GM20431 (cell line): ENCODE measurements around the gene ZNF41.
"Not testable (repeated sequence)": the region's sequence is repeated elsewhere in the genome, so short reads cannot be mapped to it uniquely, and the experiment has no call there.

Source experiments
- in situ Hi-C: fragments of 300-500 bp; cut with MseI, MboI; formaldehyde crosslinking; loops from one replicate; pipeline ENCODE4 v1.15.0; 2020; ENCODE audit warnings: low sequenced_read_pairs; ENCODE audit not compliant: unreplicated experiment

Gene ZNF41

DNA sequence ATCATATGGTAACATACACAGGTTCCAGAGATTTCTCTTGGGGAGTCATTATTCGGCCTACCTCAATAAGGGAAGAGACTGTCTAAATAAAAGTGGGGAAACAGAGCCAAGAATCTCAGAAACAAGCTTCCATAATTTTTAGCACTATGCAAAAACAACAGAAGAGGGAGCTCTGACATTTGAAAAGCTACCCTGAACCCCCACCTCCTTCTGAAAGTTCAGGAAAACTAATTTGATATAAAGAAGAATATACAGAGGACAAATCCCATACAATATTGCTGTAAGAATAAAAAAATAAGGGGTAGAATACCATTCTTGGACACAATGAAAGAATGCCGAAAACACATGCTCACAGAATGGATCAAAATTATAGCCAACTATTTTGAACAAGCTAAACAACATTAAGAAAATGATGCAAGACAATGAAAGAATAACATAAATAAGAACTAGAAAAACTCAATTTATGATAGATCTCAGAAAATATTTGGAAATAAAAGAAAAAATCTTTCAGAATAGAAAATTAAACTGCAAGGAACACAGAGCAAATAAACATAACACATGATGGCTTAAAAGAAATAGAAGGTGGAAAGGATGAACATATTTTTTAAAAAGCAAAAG is 14.4 kb upstream of the ZNF41 start:
- in situ Hi-C loops: no loop called here

DNA sequence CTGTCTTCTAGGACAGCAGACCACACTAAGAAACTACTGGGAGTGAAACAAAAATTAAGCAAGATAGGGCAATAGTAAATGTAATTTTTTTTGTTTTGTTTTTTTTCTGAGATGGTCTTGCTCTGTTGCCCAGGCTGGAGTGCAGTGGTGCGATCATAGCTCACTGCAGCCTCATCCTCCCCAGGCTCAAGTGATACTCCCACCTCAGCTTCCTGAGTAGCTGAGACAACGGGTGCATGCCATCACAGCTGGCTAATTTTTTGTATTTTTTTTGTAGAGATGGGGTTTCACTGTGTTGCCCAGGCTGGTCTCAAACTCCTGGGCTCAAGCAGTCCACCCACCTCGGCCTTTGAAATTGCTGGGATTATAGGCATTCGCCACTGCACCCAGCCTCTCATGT is 9.1 kb upstream of the ZNF41 start:
- in situ Hi-C loops: not testable (repeated sequence)

DNA sequence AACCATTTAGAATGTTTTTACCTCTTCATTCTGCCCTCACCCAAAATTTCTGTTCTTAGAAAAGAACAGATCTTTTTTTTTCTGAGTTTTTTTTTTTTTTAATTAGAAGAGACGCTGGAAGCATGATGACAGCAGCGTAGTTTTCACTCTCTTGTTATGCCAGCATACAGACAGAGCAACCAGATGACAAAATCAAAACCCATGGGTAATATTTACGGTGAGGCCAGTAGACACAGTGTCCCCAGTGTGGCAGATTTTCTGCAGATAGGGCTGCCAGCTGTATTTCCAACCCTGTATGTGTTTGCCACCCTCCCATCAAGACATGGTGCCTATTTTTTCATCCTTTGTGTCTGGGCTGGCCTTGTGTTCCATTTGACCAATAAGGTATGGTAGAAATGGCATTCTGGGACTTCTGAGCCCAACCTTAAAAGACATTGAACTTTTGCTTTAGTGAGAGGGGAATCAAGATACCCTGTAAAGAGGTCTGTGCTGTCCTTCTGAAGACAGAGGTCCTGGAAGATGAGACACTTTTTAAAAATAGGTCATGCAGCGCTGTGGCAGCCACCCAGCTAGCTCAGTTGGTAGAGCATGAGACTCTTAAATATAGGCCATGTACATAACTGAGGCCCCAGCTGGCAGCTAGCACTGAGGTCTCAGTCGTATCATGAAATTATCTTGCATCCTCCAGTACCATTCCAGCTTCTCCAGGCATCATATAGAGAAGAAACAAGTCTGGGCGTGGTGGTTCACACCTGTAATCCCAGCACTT is 6.7 kb upstream of the ZNF41 start:
- in situ Hi-C loops: no loop called here

DNA sequence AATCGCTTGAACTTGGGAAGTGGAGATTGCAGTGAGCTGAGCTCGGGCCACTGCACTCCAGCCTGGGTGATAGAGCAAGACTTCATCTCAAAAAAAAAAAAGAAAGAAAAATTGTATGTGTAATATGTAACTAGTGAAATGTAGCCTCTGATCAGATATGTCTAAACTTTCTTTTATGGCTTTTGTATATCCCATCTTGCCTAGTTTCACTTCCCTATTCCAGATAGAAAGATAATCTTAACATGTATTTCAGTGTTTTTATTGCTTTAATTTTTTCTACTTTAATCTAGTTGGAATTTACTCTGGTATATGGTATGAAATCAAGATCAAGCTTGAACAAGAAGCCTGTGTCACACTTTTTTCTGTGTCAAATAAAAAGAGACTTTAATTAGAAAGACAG is 1.9 kb upstream of the ZNF41 start:
- in situ Hi-C loops: no loop called here

DNA sequence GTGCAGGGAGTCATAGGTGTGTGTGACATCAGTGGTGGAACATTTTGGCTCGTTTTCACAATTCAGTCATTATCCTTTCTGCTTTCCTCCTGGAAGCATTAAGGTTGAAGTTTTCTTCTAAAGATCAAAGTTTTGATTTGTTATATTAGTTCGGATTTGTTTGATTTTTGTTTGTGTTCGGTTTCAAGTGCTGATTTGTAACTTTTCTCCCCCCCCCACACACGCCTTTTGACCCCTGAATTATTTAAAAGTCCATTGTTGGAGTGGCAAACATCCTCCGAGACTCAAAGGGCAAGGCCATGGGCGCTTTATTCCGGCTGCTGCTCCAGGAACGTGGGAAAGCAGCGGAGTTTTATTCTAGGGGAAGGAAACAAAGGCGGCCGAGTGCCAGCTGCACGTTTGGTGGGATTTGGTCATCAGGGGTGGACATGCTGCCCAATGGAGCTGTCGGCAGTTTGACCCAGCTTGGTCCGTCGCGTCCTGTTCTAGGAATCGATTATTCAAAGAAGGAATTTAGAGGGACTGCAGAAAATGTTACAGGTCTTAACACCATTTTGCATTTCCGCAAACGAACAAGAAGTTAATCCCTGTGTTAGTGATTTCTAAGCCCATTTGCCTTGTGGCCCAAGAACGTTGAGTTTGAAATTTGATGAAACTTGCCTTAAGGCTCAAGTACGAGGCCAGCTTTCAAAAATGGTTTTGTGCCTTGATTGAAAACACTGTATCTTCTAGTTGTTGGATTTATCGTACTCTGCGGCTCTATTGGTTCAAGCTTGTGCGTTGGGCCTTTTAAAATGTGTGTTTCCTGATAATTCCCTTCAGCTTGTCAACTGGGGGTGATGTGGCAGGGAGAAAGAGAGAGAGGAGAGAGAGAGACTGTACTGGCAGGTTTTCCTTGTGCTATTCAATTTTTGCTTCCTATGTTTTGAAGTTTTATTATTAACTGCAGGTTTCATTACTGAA is 565 bp upstream of the ZNF41 start:
- in situ Hi-C loops: no loop called here

DNA sequence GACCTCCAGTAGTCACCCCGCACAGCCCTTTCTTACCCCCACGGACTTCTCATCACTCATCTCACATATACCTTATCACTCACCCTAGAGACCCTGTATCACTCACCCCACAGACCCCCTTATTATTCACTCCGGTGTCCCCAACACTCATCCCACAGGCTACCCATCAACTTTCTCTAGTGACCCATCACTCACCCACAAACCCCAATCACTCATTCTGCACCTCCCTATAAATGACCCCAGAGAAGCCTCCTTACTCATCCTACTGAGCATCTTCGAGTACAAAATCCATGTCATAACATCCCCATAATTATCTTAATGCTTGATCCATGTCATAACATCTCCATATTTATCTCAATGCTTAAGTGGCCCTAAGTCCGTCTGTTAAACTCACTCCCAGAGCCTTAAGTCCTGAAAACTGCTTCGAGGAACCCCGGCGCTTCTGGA is 934 bp downstream of the ZNF41 start:
- in situ Hi-C loops: no loop called here

DNA sequence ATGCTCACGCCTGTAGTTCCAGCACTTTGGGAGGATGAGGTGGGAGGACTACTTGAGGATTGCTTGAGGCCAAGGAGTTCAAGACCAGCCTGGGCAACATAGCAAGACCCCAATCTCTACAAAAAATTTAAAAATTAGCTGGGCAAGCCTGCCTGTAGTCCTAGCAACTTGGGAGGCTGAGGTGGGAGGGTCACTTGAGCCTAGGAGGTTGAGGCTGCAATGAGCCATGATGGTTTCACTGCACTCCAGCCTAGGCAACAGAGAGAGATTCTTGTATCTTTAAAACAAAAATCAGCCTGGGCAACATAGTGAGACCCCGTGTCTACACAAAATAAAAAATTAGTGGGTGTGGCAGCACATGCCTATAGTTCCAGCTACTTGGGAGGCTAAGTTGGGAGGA is 1.9 kb downstream of the ZNF41 start:
- in situ Hi-C loops: no loop called here

DNA sequence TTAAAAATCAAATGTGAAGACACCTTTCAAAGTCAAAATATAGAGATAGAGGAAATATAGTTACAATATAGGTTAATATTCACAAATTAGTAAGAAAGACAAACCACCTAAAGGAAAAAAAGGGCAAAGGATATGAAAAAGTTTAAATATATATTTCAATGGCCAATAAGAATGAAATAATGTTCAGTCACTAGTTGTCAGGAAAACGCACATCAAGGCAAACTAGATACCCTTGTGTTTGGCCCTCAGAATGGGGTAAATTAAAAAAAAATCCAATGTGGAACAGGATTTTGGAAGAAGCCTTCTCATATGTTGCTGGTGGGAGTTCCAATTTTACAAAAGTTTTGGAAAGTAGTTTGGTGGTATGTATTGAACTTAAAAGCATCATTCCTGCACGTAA is 2.4 kb downstream of the ZNF41 start:
- in situ Hi-C loops: no loop called here

DNA sequence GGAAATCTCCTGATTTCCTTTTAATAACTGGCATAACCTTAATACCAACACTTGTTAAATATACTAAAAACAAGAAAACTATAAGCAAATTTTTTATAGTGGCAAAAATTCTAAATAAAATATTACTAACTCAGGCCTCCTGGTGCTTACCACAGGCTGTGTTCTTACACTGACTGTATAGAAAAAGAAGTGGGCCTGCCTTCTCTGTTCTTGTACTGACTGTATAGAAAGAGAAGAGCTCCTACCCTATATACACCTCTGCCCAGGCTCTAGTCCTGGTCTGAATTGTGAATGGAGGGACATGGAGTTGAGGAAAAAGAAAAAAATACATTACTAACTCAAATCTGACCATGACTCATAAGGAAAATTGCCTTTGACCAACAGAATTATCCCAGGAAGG is 7.5 kb downstream of the ZNF41 start:
- in situ Hi-C loops: no loop called here

DNA sequence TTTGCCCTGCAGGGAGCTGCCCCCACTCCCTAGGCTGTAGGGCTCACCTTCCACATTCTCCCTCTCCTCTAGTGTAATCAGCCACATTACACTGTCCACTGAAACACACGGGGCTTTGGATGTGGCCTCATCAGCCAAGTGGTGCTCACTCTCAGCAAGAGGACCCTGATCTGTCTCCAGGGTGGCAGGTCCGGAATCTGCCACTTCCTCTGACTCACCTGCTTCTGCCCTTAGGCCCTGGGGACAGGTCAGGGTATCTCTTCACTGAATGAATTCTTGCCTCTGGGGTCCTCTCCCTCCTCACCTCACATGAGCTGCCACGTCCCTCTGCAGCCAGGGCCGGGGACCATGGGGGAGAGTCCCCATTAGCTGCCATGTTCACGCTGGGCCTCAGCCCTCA is 15.9 kb downstream of the ZNF41 start:
- in situ Hi-C loops: no loop called here

DNA sequence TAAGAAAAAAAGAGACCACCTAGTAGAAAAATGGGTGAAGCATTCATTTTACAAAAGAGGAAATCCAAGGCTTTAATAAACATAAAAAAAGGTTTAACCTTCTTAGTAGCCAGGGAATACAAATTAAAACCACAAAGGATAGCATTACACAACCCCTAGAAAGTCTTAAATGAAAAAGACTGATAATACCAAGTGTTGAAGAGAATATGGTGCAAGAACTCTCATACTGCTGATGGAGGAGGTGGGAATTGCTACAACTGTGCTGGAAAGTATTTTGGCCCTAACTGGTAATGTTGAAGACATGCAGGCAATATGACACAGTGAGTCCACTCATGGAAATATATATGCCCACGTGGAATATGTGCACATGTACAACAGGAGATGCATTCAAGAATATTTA is 22.5 kb downstream of the ZNF41 start:
- in situ Hi-C loops: no loop called here

DNA sequence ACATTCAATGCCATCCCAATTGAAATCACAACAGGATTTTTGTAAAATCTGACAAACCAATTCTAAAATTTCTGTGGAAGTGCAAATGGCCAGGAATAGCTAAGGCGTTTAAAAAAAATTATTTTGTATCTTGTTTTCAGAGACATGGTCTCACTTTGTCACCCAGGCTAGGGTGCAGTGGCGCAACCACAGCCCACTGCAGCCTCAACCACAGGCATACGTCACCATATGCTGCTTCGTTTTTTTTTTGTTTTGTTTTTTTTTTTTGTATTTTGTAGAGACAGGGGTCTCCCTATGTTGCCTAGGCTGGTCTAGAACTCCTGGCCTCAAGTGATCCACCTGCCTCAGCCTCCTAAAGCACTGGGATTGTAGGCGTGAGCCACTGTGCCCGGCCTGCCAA is 24.5 kb downstream of the ZNF41 start:
- in situ Hi-C loops: no loop called here

DNA sequence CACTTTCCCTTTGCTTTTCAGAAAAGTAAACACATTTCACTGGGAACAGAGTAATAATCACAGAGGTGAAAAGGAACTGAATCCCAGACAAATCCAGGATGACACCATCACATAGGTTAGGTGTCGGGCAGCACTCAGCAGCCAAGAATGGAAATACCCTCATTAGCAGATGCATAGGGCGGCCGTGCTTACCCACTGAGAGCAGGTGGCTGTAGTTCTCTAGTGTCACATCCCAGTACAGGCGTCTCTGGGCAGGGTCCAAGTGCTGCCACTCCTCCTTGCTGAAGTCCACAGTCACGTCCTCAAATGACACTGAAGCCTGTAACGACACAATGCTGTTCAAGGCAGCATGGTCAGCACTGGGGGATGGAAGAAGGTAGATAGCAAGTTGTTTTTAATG is 26.9 kb downstream of the ZNF41 start:
- in situ Hi-C loops: no loop called here

DNA sequence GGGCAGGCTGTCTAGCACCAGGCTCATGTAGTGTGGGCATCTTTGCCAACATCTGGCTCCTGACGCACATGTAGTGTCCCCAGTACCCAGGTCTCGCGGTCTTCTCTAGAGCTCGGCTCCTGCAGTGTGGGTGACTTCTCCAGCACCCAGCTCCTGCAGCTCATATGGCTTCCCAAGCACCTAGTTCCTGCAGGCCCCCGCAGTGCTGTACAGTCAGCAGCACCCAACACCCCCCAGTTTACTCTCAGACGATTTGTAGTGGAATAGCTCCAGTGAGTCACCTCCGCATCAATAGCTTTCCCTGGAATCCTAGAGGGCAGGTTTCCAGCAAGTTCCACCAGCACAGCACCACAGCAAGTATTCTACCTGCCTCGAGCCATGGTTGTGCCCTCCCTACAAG is 30.9 kb downstream of the ZNF41 start:
- in situ Hi-C loops: no loop called here

DNA sequence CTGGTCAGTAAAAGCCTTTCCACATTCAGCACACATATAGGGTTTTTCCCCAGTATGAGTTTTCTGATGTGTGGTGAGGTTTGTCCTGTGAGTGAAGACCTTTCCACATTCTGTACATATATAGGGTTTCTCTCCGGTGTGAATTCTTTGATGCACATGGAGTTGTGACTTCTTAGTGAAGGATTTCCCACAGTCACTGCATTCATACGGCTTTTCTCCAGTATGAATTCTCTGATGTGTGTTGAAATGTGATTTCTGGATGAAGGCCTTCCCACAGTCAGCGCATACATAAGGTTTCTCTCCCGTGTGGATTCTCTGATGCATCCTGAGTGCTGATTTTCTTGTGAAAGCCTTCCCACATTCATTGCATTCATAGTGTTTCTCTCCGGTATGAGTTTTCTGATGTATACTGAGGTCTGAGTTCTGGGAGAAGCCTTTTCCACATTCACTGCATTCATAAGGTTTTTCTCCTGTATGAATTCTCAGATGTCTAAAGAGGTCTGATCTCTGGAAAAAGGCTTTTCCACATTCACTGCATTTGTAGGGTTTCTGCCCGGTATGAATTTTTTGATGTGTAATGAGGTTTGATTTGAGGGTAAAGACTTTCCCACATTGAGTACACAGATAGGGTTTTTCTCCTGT is 34.7 kb downstream of the ZNF41 start:
- in situ Hi-C loops: no loop called here

DNA sequence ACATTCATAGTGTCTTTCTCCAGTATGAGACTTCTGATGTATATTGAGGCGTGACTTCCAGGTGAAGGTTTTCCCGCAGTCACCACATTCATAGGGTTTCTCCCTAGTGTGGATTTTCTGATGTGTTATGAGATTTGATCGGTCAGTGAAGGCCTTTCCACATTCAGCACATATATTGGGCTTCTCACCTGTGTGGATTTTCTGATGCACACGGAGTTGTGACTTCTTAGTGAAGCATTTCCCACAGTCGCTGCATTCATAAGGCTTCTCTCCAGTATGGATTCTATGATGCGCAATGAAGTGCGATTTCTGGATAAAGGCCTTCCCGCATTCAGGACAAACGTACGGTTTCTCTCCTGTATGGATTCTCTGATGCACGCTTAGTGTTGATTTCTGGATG is 35.4 kb downstream of the ZNF41 start:
- in situ Hi-C loops: no loop called here

DNA sequence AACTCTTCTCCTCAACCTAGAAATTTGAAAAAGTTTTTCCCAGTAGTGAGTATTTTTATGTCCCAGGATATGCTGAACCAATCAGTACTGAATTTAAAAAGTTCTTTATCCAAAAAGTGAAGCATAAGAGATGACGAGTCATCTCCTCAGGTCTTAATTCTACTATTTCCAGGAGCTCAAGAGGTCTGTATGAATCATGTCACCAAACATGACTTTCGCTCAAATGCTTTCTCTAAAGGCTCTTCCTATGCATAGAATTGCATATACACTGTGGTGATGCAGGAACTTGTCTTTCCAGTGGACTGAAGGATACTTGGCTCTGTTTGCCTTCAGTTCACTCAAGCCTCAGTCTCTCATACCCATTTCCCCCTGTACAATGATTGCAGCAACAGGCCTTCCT is 36.1 kb downstream of the ZNF41 start:
- in situ Hi-C loops: no loop called here

DNA sequence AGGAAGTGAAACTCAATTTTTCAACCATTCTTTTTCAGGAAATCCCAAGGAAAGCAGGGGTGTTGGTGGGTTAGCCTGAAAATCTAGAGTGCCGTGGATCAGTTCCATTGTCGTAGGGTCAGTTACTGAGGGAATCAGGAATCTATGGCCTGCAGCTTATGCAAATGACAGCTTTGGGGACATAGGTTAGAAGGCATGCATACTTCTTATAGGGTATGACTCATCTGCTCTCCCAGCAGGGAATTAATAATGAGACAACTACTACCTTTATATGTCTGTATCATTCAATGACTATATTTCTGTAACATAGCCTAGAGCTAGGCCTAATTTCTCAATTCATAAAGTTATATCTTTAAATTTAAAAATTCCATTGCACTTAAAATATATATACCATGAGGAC is 36.6 kb downstream of the ZNF41 start:
- in situ Hi-C loops: no loop called here

DNA sequence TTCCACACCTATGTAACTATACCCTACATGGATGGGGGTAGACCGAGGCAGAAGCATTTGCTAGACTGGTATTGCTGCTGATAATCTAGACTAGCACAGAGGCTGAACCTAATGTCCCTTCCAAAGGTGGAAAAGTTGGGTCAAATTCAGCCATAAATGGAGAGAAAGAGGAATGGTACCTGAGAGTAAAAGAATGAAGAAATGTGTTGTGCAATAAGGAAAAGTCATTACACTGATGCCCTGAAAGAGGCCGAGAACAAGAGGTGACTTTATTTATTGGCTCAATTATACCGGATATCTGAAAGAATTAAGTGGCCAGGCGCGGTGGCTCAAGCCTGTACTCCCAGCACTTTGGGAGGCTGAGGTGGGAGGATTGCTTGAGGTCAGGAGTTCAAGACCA is 52.1 kb downstream of the ZNF41 start:
- in situ Hi-C loops: no loop called here

DNA sequence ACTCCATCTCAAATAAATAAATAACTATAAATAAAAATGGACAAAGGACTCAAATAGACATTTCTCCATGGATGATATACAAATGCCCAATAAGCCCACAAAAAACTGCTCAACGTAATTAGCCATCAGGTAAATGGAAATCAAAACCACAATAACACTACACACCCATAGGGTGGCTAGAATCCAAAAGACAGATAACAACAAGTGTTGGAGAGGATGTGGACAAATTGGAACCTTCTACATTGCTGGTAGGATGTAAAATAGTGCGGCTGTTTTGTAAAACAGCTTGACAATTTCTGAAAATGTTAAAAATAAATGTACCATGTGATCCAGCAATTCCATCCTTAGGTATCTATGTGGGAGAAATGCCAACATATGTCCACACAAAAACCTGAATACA is 60.6 kb downstream of the ZNF41 start:
- in situ Hi-C loops: no loop called here
